GM12892 (cell line): ENCODE data around the gene MYO5B.

Experiments
- POLR2A ChIP-seq: IDR thresholded peaks from 2 replicates; pipeline ENCODE4 v1.6.1; 2011; ENCODE audit warnings: low read depth, low read length, control low read depth
- POLR2AphosphoS5 ChIP-seq: IDR thresholded peaks from 2 replicates; pipeline ENCODE4 v1.6.1; 2011; ENCODE audit warnings: low read depth, low read length, control low read depth

DNA sequence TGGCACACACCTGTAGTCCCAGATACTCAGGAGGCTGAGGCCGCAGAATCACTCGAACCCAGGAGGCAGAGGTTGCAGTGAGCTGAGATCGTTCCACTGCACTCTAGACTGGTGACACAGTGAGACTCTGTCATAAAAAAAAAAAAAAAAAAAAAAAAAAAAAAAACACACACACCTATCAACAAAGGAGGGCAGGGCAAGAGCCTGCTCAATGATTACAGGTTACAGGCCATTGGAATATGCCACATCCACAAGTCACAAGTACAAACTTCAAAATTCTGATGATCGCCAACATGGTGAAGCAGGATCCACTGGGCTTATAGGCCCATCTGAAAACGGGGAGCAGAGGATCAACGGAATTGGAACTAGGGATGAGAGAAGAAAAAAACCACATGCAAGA is 6.3 kb downstream of the MYO5B start:
- TF ChIP-seq POLR2A = no peak
- no peak for TF ChIP-seq POLR2AphosphoS5
